AG04449 (cell line): ENCODE data around the gene PTPN1.

Source experiments
- CTCF ChIA-PET: fragments of 350-600 bp; formaldehyde crosslinking; extraction: SDS; loops from one replicate; lab custom pipeline; 2021; ENCODE audit warnings: antibody characterized with exemption; lab: Yijun Ruan, JAX
- POLR2A ChIA-PET: fragments of 400-600, 350-600 bp; formaldehyde crosslinking; extraction: SDS; loops from one replicate; lab custom pipeline; 2020; ENCODE audit warnings: antibody characterized with exemption, inconsistent platforms; lab: Yijun Ruan, JAX
- DNase-seq: peaks from one replicate; pipeline ENCODE4 v3.0.0-alpha.2; 2010; ENCODE audit warnings: low read depth, low spot score
- H3K4me3 ChIP-seq: 2 replicates; pipeline ENCODE4 v1.5.1; 2011; ENCODE audit warnings: low read depth, mild to moderate bottlenecking, control low read depth, low read length
- CTCF ChIP-seq: IDR thresholded peaks from one replicate; pipeline ENCODE4 v1.5.1; 2011; ENCODE audit warnings: mild to moderate bottlenecking, moderate library complexity, low read length, control low read depth, inconsistent platforms; ENCODE audit not compliant: insufficient read depth; ENCODE audit errors: missing control alignments

Gene PTPN1

DNA sequence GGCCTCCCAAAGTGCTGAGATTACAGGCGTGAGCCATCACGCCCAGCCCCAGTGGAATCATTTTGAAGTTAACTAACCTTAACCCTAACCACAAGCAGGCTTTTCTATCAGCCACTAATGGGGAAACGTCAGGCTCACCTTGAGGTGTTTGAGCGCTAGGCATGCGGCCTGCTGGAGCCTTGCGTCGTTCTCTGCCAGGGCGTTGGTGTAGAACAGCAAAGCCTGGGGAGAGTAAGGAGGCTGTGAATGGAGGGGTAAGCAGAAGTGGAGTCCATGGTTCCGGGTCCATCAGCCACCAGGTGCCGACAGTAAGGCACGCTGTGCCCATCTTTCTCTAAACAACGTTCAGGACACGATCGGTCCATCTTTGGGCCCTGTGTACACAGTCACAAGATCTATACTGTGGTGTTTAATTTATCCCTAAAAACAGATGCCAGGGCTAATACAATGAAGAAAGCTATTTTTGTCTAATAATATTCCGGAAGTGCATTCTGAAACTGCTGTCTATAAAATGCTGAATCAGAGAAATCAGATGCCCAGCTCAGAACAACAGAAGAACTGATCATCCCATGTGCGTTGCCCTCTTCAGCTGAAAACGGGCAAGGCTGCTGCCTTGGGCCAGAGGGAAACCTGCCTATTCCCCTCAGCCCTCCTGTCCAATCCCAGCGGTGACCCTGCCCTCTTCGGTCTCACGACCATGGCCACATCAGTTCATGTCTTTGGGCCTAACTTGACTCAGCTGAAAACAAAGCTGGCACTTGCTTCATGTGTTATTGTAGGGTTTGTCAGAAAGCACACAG is 79.6 kb downstream of the PTPN1 start:
- ChIA-PET POLR2A (no interaction called here), CTCF (interaction anchor here (0.9 to 7.1 kb wide), 10 partner anchors 10 to 195 kb away, joined by 3 to 113 read pairs (median 6); no protein-coding TSS in a partner anchor)
- no peak for DNase-seq
- no peak overlapping the region for H3K4me3 ChIP-seq
- no peak for TF ChIP-seq CTCF

GRCh38 chr20:50590348-50590664 is 80.1 kb downstream of the PTPN1 start:
- DNase-seq, result no peak
- CTCF ChIA-PET, result interaction anchor here (1.2 to 7.1 kb wide), 3 partner anchors 14 to 157 kb away, joined by 3 to 113 read pairs (median 74); no protein-coding TSS in a partner anchor

DNA sequence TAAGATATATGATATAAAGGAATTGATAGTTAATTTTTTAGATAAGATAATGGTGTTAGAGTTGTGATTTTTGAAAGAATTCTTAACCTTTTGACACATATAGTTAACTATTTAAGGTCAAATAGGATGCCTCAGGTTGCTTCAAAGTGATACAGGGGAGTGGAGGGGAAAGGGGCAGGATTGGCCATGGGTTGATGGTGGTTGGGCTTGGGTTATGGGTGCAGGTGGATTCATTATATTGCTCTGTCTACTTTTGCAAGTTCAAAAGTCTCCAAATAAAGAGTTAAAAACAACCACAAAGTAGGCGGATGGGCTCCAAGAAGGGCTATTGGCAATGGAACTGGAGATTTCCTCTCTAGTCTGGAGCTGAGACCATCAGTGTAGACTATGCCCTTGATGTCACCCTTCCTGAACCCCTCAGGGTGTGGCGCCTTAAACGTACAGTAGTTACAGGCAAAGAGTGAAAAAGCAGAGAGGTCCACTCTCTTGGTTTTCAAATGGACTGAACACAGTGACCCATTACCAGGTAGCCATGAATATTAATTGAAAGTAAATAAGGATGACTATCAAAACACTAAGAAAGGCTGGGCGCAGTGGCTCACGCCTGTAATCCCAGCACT is 81.2 kb downstream of the PTPN1 start:
- no peak for DNase-seq
- ChIA-PET CTCF (interaction anchor here (1.2 to 2.0 kb wide), 3 partner anchors 12 to 112 kb away, joined by 4 to 11 read pairs (median 5); no protein-coding TSS in a partner anchor), POLR2A (no interaction called here)
- H3K4me3 ChIP-seq, result no peak overlapping the region
- no peak for TF ChIP-seq CTCF

More at GRCh38 chr20:50590348-50590664, 80.1 kb downstream of the PTPN1 start:
- H3K4me3 ChIP-seq, result no peak overlapping the region
- TF ChIP-seq CTCF, result no peak
- POLR2A ChIA-PET, result no interaction called here

GRCh38 chr20:50592282-50593004 is 82.3 kb downstream of the PTPN1 start:
- POLR2A ChIA-PET, result interaction anchor here (0.8 kb wide), 1 partner anchor 105 kb away, joined by 3 read pairs; no protein-coding TSS in a partner anchor
- DNase-seq, result no peak
- H3K4me3 ChIP-seq, result no peak overlapping the region
- TF ChIP-seq CTCF, result no peak
- CTCF ChIA-PET, result interaction anchor here (0.7 to 2.0 kb wide), 11 partner anchors 8 to 196 kb away, joined by 3 to 11 read pairs (median 4); no protein-coding TSS in a partner anchor

DNA sequence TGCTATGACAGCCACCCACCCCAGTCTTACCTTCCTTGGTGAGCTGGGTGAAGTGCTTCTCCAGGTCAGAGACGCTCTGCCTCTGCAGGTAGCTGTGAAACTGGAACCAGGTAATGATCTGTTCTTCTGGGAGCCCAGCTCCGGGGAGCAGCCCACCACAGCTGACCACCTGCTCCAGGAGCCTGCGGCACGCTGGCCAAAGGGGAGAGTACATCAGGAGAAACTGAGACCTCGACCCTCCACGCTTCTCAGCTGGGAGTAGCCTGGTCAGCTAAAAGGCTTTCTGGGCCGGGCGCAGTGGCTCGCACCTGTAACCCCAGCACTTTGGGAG is 82.8 kb downstream of the PTPN1 start:
- no peak overlapping the region for H3K4me3 ChIP-seq
- POLR2A ChIA-PET, result interaction anchor here (0.8 kb wide), 1 partner anchor 105 kb away, joined by 3 read pairs; no protein-coding TSS in a partner anchor
- CTCF ChIA-PET, result interaction anchor here (1.0 to 2.0 kb wide), 8 partner anchors 12 to 196 kb away, joined by 3 to 11 read pairs (median 4); no protein-coding TSS in a partner anchor
- TF ChIP-seq CTCF, result no peak
- no peak for DNase-seq
